NCI-H1048 (cell line): ENCODE results near the gene ARSB.
"Not testable (repeated sequence)": the region's sequence is repeated elsewhere in the genome, so short reads cannot be mapped to it uniquely, and the experiment has no call there.

Experiments
- DNase-seq: peaks from one replicate; lab custom pipeline; 2025; lab: John Stamatoyannopoulos, UW

Gene ARSB

DNA sequence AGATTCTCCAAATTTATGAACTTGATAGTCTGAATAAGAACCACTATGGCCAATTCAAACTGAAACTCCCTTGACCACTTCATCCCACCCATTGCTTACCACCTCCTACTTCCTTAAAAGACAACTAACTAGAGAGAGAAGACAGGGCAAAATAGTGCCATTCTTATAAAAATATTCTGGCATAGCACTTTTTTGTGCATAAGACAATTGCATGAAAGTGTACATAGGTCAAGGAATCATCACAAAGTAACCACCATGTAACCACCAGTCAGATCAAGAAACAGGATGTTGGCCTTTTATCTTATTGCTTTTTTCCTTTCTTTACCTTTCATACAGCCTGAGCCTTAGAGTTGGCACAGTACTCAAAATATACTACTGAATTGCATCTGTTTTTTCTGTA, 8.1 kb upstream of the ARSB start:
- no peak for DNase-seq

- DNase-seq = no peak
Observed at GRCh38 chr5:78992146-78992545, 7.0 kb upstream of the ARSB start.

DNA sequence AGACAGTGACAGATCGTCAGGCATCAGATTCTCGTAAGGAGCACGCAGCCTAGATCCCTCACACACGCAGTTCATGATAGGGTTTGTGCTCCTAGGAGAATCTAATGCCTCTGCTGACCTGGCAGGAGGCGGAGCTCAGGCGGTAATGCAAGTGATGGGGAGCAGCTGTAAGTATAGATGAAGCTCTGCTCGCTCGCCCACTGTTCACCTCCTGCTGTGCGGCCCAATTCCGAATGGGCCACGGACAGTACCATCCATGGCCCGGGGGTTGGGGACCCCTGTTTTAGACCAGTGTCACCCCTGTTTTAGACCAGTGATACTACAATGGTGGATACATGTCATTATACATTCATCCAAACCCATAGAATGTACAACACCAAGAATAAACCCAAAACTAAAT, 4.0 kb upstream of the ARSB start:
- no peak for DNase-seq

GRCh38 chr5:78985725-78986223, 664 bp upstream of the ARSB start:
- DNase-seq = no peak

- DNase-seq = peak; percentile 69
Observed at GRCh38 chr5:78984439-78985115, 533 bp downstream of the ARSB start.

DNA sequence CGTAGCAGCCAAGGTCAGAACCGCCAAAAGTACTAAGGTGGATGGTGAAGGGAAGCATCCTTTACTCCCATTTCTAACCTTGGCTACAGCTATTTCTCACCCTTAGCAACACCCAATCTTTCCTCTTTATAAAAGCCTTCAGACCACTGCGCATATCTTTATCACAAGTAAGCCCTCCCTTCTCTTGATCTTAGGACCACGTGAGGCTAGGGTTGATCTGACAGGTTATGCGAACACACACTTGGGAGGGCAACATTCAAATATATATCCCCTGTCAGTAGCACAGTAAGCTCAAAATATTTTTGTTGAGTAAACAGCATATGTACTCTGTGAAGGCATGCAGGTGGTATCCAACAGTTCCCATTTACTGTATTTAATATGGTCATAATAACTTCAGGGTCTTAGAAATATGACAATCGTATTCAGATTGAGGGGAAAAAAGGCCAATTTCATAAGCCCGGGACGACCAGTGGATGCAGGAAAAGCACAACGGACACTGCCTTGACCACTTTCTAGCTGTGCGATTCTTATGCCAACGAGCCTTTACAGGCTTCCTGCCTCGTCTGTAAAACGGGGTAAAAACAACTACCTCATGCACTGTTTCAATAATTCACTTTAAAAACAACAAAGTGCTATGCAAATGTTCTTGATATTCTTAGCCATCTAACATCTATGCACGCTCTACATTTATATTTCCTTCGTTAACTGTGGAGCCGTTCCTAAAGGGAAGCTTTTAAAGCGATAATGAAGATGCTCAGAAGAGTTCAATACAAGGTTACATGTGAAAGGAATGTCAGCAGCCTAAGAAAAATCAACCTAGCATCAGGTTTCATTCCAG, 1.3 kb downstream of the ARSB start:
- DNase-seq = no peak

DNA sequence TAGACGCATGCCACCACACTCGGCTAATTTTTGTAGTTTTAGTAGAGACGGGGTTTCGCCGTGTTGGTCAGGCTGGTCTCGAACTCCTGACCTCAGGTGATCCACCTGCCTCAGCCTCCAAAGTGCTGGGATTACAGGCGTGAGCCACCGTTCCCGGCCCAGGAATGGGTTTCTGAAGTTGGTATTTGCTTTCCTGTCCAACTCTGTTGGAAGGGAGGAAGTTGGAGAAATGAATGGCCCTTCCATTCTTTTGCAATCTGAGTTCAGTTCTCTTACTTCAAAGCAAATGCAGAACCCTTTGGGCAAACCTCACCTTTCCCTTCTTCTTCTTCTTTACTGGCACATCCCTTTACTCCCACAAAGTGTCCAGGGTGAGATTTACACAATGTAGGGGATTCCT, 1.9 kb downstream of the ARSB start:
- not testable (repeated sequence) for DNase-seq

- no peak for DNase-seq
Observed at GRCh38 chr5:78979909-78980308, 5.2 kb downstream of the ARSB start.

- DNase-seq = no peak
Observed at GRCh38 chr5:78979117-78979742, 5.9 kb downstream of the ARSB start.

DNA sequence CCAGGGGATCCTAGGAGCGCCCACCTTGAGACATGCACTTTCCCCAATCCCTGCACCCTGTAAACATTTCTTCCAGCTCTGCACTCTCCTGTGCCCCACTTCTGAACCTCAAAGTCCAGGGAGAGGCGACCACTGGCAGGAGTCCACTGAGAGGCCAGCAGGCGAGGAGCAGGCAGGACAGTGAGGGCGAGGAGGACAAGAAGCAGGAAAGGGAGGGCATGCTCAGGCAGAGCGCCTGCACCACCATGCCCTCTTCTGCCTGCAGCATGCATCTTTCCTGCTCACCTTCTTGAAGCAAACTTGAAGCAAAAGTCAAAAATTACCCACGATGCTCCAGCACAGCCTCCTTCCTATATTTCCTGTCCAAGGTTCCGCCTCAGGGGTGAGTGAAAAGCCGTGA, 10.1 kb downstream of the ARSB start:
- no peak for DNase-seq

DNA sequence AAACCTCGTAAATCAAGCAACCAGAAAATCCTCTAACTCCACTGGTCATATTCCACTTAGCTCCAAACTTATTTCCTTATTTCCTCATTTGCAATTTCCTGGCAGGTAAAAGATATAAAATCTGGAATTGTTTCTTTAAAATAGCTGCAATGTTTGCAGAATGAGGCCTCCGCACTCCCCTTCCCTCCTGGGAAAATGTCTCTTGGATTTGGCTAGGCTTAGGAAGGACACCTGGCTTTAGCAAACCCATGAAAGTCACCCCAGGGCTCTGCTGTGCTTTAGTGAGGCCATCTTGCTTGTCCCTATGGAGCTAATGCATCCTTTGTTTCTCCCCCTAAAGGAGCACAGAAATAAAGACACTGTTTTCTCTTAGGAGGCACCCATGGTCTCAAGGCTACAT, 10.5 kb downstream of the ARSB start:
- DNase-seq = no peak

GRCh38 chr5:78974011-78974410, 11.1 kb downstream of the ARSB start:
- no peak for DNase-seq

GRCh38 chr5:78972654-78973428, 12.3 kb downstream of the ARSB start:
- no peak for DNase-seq

- DNase-seq = no peak
Observed at GRCh38 chr5:78971998-78972397, 13.1 kb downstream of the ARSB start.

DNA sequence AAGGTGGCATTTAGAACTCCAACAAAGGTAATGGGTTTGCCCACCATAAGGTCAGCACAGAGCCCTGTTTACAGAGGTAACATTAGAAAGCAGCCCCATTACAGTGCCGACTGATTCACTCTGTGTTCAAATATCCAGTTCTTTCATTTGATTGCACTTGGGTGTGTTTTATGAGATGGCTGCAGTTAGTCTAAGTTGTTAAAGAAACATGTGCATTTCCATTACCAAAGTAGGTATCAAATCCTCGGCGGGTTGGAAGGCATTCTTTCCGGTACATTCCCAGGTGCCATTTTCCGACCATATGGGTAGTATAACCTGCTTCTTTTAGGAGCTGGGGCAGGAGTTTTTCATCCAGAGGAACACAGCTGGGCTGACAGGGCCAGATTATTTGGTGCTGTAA, 16.3 kb downstream of the ARSB start:
- no peak for DNase-seq

DNA sequence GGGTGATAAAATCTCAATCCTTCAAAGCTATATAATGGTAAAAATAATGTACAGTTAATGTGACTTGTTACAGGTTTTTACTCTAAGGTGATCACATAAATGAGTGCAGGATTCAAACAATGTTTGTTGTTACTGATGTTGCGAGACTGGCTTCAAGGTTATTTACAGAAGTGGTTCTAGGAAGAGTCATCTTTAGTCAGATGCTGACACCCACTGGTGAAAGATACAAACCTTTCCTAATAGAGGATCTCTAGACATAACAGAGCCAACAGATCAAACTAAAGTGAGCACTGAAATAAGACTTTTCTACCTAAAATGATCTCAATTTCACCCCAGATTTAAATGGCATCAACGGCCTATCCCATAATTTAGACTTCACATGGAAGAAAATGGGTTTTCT, 20.2 kb downstream of the ARSB start:
- DNase-seq = no peak

DNA sequence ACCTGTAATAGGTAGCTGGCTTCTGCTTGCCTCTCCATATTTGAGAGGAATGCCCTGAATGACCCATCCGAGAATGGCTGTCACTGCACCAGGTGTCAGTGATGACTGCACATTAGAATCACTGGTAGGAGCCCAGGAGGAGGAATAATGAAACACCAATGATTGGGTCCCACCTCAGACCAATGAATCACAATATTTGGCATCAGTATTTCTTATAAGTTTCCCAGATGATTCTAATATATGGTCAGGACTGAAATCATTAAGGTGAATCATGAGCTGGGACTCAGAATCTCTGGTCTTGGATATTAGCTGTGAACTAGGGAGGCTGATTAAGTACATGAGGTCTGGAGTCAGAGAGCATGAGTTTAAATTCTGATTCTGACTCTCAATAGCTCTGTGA, 23.4 kb downstream of the ARSB start:
- no peak for DNase-seq

DNA sequence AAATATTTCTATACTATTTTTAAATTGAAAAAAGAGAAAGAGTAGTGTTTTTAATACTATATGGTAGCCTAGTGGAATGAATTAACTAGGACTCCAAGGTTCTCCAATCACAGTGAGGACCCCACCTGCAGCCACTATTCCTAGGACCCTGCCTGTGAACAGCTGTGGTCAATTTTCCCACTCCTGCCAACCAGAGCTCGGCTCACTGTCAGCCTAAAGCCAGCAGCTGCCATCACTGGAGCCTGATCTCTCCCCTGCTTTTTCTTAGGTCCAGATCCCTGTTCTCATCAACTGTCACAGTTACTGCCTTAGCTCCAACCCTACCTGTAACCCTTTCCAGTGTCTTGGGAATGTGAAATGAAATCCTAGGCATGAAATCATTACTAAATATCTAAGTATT, 25.3 kb downstream of the ARSB start:
- no peak for DNase-seq

DNA sequence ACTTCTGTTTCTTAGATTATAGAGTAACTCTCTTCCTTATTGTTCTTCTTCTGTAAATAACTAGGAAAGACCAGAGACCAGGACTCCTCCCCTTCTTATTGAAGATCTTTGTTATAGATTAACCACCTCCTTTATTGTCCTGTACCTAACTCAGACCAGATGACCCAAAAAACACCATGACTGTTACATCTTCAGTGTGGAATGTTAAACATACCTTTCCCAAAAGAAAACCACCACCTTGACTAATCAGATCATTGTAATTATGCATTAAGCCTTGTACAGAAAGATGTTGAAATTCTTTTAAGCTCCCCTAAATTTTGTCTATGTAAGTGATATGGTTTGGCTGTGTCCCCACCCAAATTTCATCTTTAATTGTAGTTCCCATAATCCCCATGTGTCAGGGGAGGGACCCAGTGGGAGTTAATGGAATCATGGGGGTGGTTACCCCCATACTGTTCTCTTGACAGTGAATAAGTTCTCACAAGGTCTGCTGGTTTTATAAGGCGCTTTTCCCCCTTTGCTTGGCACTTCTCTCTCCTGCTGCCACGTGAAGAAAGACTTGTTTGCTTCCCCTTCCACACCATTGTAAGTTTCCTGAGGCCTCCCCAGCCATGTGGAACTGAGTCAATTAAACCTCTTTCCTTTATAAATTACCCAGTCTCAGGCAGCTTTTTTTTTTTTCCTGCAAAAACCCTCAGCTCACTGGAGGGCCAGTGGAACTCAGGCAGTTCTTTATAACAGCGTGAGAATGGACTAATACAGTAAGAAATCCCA, 26.3 kb downstream of the ARSB start:
- DNase-seq = no peak

DNA sequence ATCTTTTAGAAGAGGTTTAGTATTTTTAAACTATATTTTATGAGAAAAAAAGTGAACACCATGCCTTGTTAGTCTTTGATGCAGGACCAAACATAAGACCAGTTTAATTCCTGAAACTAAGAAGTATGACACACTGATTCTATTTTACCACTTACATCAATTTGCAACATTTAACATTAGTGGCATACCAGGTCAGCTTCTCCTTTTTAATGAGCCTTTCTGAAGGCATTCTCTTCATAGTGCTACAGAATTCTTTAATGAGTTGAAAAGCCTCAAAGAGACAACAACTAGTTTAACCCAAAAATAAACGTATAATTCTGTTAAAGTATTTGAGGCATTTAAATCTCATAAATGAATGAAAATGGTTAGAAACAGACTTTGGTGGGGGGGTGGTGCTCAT, 28.2 kb downstream of the ARSB start:
- DNase-seq = no peak

- no peak for DNase-seq
Observed at GRCh38 chr5:78953092-78953800, 31.9 kb downstream of the ARSB start.
